ENCODE results near the gene CDA. TPM values are rescaled to one million over a fixed set of nuclear protein-coding genes. Genes with fewer than 3 reads are reported as not detected.
A peak's percentile ranks its signal among the peaks of the same experiment; 100 is the strongest.

The CDA gene
- total and polyA plus RNA-seq, 2 donors (not counting 3 experiments of a cell fraction or from before 2014, with no cell fraction given) = 0.35 to 1.9 TPM

GRCh38 chr1:20614131-20614579 is 25.3 kb downstream of the CDA start:
- intact Hi-C loops (cut with micrococcal nuclease) = no loop called here
- H3K27me3 ChIP-seq (ENCODE audit: control insufficient read depth in 2 of 2, insufficient read depth in 2 of 2, low read length in 2 of 2) = no peaks in the 10 kb centered on the region
- H3K4me1 ChIP-seq (ENCODE audit: control insufficient read depth, extremely low read depth, insufficient read depth, low read length) = no peaks in the 10 kb centered on the region
- no peaks in the 10 kb centered on the region for H3K36me3 ChIP-seq (ENCODE audit: control insufficient read depth in 2 of 2, extremely low read depth in 1 of 2, insufficient read depth in 2 of 2, low read length in 2 of 2)
- CTCF ChIA-PET = interaction anchor here (1.3 kb wide), 1 partner anchor 39 kb away, joined by 6 read pairs; no protein-coding TSS in a partner anchor
- H4K20me1 ChIP-seq (replicated peaks; ENCODE audit: control insufficient read depth, extremely low read depth, insufficient read depth, low read length) = no peaks in the 10 kb centered on the region
- no TSS peak for BruUV-seq (replicated peaks)
- no peak for DNase-seq (ENCODE audit: low read depth, low spot score)
- no peaks in the 10 kb centered on the region for H3K9me1 ChIP-seq (replicated peaks; ENCODE audit: control insufficient read depth, extremely low read depth, insufficient read depth, low read length)
- H3K4me3 ChIP-seq (replicated peaks in 1 of 3; ENCODE audit: insufficient read depth in 1 of 3, low read depth in 1 of 3, low read length in 3 of 3) = no peak overlapping the region
- H3K79me2 ChIP-seq (ENCODE audit: control insufficient read depth, insufficient read depth, low read length) = no peaks in the 10 kb centered on the region
- peak overlapping the region; percentile 23 for H2AFZ ChIP-seq (ENCODE audit: low read depth, low read length)
- no peak overlapping the region for H3K9ac ChIP-seq (replicated peaks; ENCODE audit: extremely low read depth, insufficient read depth, low read length)
- H3K9me3 ChIP-seq (replicated peaks; ENCODE audit: control insufficient read depth, insufficient read depth, low read length) = no peaks in the 10 kb centered on the region
- dilution Hi-C loops (cut with MboI; ENCODE audit: extremely low pct_ligation_motif_present, low sequenced_read_pairs) = no loop called here
- no peak for TF ChIP-seq GATA2 (IDR thresholded peaks at IDR 0.05; ENCODE audit: insufficient read depth, insufficient read length, low read depth, low read length)
- TF ChIP-seq POLR2A (IDR thresholded peaks at IDR 0.05; ENCODE audit: low read depth, low read length) = no peak
- TF ChIP-seq EZH2 (IDR thresholded peaks at IDR 0.05; ENCODE audit: borderline replicate concordance, low read depth, low read length, severe bottlenecking) = no peak
- TF ChIP-seq, protein P1, sequence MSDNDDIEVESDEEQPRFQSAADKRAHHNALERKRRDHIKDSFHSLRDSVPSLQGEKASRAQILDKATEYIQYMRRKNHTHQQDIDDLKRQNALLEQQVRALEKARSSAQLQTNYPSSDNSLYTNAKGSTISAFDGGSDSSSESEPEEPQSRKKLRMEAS (IDR thresholded peaks at IDR 0.05; ENCODE audit: insufficient read depth, insufficient read length) = no peak
- TF ChIP-seq, protein P2, sequence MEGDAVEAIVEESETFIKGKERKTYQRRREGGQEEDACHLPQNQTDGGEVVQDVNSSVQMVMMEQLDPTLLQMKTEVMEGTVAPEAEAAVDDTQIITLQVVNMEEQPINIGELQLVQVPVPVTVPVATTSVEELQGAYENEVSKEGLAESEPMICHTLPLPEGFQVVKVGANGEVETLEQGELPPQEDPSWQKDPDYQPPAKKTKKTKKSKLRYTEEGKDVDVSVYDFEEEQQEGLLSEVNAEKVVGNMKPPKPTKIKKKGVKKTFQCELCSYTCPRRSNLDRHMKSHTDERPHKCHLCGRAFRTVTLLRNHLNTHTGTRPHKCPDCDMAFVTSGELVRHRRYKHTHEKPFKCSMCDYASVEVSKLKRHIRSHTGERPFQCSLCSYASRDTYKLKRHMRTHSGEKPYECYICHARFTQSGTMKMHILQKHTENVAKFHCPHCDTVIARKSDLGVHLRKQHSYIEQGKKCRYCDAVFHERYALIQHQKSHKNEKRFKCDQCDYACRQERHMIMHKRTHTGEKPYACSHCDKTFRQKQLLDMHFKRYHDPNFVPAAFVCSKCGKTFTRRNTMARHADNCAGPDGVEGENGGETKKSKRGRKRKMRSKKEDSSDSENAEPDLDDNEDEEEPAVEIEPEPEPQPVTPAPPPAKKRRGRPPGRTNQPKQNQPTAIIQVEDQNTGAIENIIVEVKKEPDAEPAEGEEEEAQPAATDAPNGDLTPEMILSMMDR (IDR thresholded peaks at IDR 0.05; ENCODE audit: extremely low read depth in 1 of 2, insufficient read depth in 1 of 2, low read depth in 1 of 2, low read length in 2 of 2) = no peak
- TF ChIP-seq FOS (IDR thresholded peaks at IDR 0.05; ENCODE audit: borderline replicate concordance, insufficient read depth, low read length) = no peak
- TF ChIP-seq JUN (IDR thresholded peaks at IDR 0.05; ENCODE audit: borderline replicate concordance, insufficient read depth, insufficient read length, low read depth) = no peak
- TF ChIP-seq MYC (IDR thresholded peaks at IDR 0.05; ENCODE audit: low read depth, low read length) = no peak
- no peak for TF ChIP-seq POLR2AphosphoS5 (IDR thresholded peaks at IDR 0.05; ENCODE audit: insufficient read depth, low read depth, low read length)
- POLR2A ChIA-PET = no interaction called here
- no peak overlapping the region for H3K27ac ChIP-seq (ENCODE audit: insufficient read depth, low read depth, low read length)
- FAIRE-seq = no peak
- H3K4me2 ChIP-seq (ENCODE audit: insufficient read depth, low read length) = no peak overlapping the region
